Measurements from ENCODE around the gene TIMELESS. TPM values are rescaled to one million over a fixed set of nuclear protein-coding genes. Genes with fewer than 3 reads are reported as not detected.

Gene TIMELESS
- total and polyA plus RNA-seq, 9 of the 15 experiments (the other 6 are each of a cell fraction or from before 2014, with no cell fraction given): 11.9 to 59.2 (median 35.8) TPM

- TF ChIP-seq ZNF609 (CRISPR knock-in tag; IDR thresholded peaks at IDR 0.05; ENCODE audit: borderline replicate concordance): no peak
- TF ChIP-seq ZNF165 (CRISPR knock-in tag; IDR thresholded peaks at IDR 0.05; ENCODE audit: borderline replicate concordance): no peak
- peak; percentile 67; the same call in 1 of the 2 replicates for TF ChIP-seq ZNF764 (CRISPR knock-in tag; IDR thresholded peaks at IDR 0.05; ENCODE audit: low read depth)
- no peak for TF ChIP-seq SRSF7 (optimal IDR thresholded peaks at IDR 0.05; ENCODE audit: low read depth, low read length)
- TF ChIP-seq FOXK2 (conservative IDR thresholded peaks at IDR 0.05 in 1 of 2, IDR thresholded peaks at IDR 0.05 in 1 of 2; ENCODE audit: low read depth in 2 of 2): peak; percentile 78 to 83; a peak in 3 of 4 replicates
- TF ChIP-seq NFRKB (IDR thresholded peaks at IDR 0.05; ENCODE audit: low read depth): peak; percentile 67; the same call in 1 of the 2 replicates
- no peak for TF ChIP-seq BCOR (IDR thresholded peaks at IDR 0.05)
- 0 out of 2 replicates have a peak, but pooled peaks have one; percentile 22 for TF ChIP-seq L3MBTL2 (IDR thresholded peaks at IDR 0.05)
- TF ChIP-seq ZNF263 (CRISPR knock-in tag; IDR thresholded peaks at IDR 0.05; ENCODE audit: borderline replicate concordance): no peak
- TF ChIP-seq TEAD1 (CRISPR knock-in tag; IDR thresholded peaks at IDR 0.05): peak; percentile 3 to 69; a peak in 1 of 4 replicates
- TF ChIP-seq GABPB1 (CRISPR knock-in tag; IDR thresholded peaks at IDR 0.05): no peak
- TF ChIP-seq KLF1 (tag; IDR thresholded peaks at IDR 0.05): no peak
- TF ChIP-seq HDGF (IDR thresholded peaks at IDR 0.05): no peak
- TF ChIP-seq CTCF (IDR thresholded peaks at IDR 0.05 in 2 of 3, conservative IDR thresholded peaks at IDR 0.05 in 1 of 3; ENCODE audit: insufficient read depth in 2 of 3, low read depth in 1 of 3, low read length in 3 of 3): peak; percentile 71 to 79 (median 74)
- TF ChIP-seq BACH1 (tag; IDR thresholded peaks at IDR 0.05): peak; percentile 89
- TF ChIP-seq ZNF316 (IDR thresholded peaks at IDR 0.05): peak; percentile 97
- peak; percentile 83 for TF ChIP-seq TEAD4 (IDR thresholded peaks at IDR 0.05; ENCODE audit: low read length)
- no peak for TF ChIP-seq TEAD4 (CRISPR knock-in tag; IDR thresholded peaks at IDR 0.05; ENCODE audit: borderline replicate concordance)
- no peak for TF ChIP-seq KAT7 (CRISPR knock-in tag; IDR thresholded peaks at IDR 0.05; ENCODE audit: borderline replicate concordance)
- TF ChIP-seq SRSF9 (IDR thresholded peaks at IDR 0.05; ENCODE audit: borderline replicate concordance, low read depth, low read length): no peak
- TF ChIP-seq FOXO4 (CRISPR knock-in tag; IDR thresholded peaks at IDR 0.05): no peak
- TF ChIP-seq ZNF57 (CRISPR knock-in tag; IDR thresholded peaks at IDR 0.05): no peak
Measured at GRCh38 chr12:56377310-56377988, 71.8 kb downstream of the TIMELESS start (continued).
